OCI-LY7 (cell line): Measurements from ENCODE around the gene CUEDC1. TPM values are rescaled to one million over a fixed set of nuclear protein-coding genes. Genes with fewer than 3 reads are reported as not detected.
"Not testable (repeated sequence)": the region's sequence is repeated elsewhere in the genome, so short reads cannot be mapped to it uniquely, and the experiment has no call there.

Experiments used
- BruUV-seq: library from RNA; stranded (reverse); fragments of 400-500 nt; replicated peaks from 2 replicates; lab custom pipeline; 2021; lab: Mats Ljungman, UMichigan
- CTCF ChIA-PET: fragments of 300-600 bp; sonication (Branson Sonifier 250); formaldehyde crosslinking; loops from one replicate; lab custom pipeline; 2022; ENCODE audit warnings: antibody characterized with exemption; ENCODE audit not compliant: unreplicated experiment; lab: Charles Lee
- POLR2A ChIA-PET: fragments of 300-600 bp; sonication (Branson Sonifier 250); formaldehyde crosslinking; loops from one replicate; lab custom pipeline; 2022; ENCODE audit warnings: antibody characterized with exemption; lab: Charles Lee
- DNase-seq: peaks from one replicate; pipeline ENCODE4 v3.0.0-alpha.2; 2015; ENCODE audit warnings: low spot score
- H2AFZ ChIP-seq: fragments of 200-600 bp; sonication (generic), shearing (Covaris generic); 2 replicates; pipeline ENCODE4 v1.6.1; 2014; ENCODE audit warnings: mild to moderate bottlenecking, antibody characterized with exemption, low read length, moderate library complexity
- H3K27ac ChIP-seq: fragments of 200-600 bp; sonication (generic); 2 replicates; pipeline ENCODE4 v1.5.1; 2014; ENCODE audit warnings: mixed run types, low read depth, mild to moderate bottlenecking, moderate library complexity, low read length, inconsistent platforms; ENCODE audit not compliant: poor library complexity, severe bottlenecking
- H3K36me3 ChIP-seq: fragments of 200-600 bp; sonication (generic); 2 replicates; pipeline ENCODE4 v1.6.1; 2014; ENCODE audit warnings: mild to moderate bottlenecking, antibody characterized with exemption, low read length, moderate library complexity, mixed read lengths; ENCODE audit not compliant: insufficient read depth
- H3K4me1 ChIP-seq: fragments of 200-600 bp; sonication (generic); 2 replicates; pipeline ENCODE4 v1.5.1; 2014; ENCODE audit warnings: mild to moderate bottlenecking, low read length; ENCODE audit not compliant: insufficient read depth, poor library complexity, severe bottlenecking
- H3K4me2 ChIP-seq: fragments of 200-600 bp; sonication (generic); 2 replicates; pipeline ENCODE4 v1.6.1; 2014; ENCODE audit warnings: mild to moderate bottlenecking, low read length
- H3K4me3 ChIP-seq: fragments of 200-600 bp; sonication (generic); 2 replicates; pipeline ENCODE4 v1.5.1; 2014; ENCODE audit warnings: mild to moderate bottlenecking, low read depth, low read length; ENCODE audit not compliant: poor library complexity, severe bottlenecking
- H3K79me2 ChIP-seq: fragments of 200-600 bp; sonication (generic); 2 replicates; pipeline ENCODE4 v1.6.1; 2016; ENCODE audit warnings: low read depth, mild to moderate bottlenecking, low read length, moderate library complexity, mixed read lengths; ENCODE audit not compliant: insufficient read depth
- H3K9me2 ChIP-seq: fragments of 200-600 bp; sonication (generic); 2 replicates; pipeline ENCODE4 v1.6.1; 2016; ENCODE audit warnings: mild to moderate bottlenecking, low read length, mixed read lengths; ENCODE audit not compliant: insufficient read depth
- H3K9me3 ChIP-seq: fragments of 200-600 bp; sonication (generic); 2 replicates; pipeline ENCODE4 v1.6.1; 2014; ENCODE audit warnings: mild to moderate bottlenecking, mixed run types, low read length, mixed read lengths
- H4K20me1 ChIP-seq: fragments of 200-600 bp; sonication (generic); 2 replicates; pipeline ENCODE4 v1.6.1; 2014; ENCODE audit warnings: mild to moderate bottlenecking, antibody characterized with exemption, low read length, moderate library complexity, mixed read lengths; ENCODE audit not compliant: insufficient read depth
- CTCF ChIP-seq: fragments of 200-600 bp; sonication (generic); conservative IDR thresholded peaks from 2 replicates; pipeline ENCODE4 v1.5.1; 2014; ENCODE audit warnings: mild to moderate bottlenecking, antibody characterized with exemption, low read length, moderate library complexity, mixed read lengths
- EZH2phosphoT487 ChIP-seq: fragments of 200-600 bp; sonication (generic); IDR thresholded peaks from 2 replicates; pipeline ENCODE4 v1.6.1; 2018; ENCODE audit warnings: low read depth, borderline replicate concordance, mild to moderate bottlenecking, mixed run types, antibody characterized with exemption, low read length, moderate library complexity, mixed read lengths
- intact Hi-C: fragments of 100-400 bp; cut with micrococcal nuclease; formaldehyde crosslinking; loops from one replicate; pipeline ENCODE4 v1.10.0; 2022; ENCODE audit not compliant: unreplicated experiment
- total RNA-seq, 2 experiments: library from RNA; depleted of rRNA in 1 of 2; stranded (reverse); fragments of >200 nt in 1 of 2; shearing (Covaris generic) in 1 of 2; gene quantifications; 2 replicates each; pipeline ENCODE4 v1.2.3, GENCODE V29; 2014 to 2022

Gene CUEDC1
- total RNA-seq, 2 experiments from 2014 or later: 0.74 TPM; not detected in 1

- TF ChIP-seq EZH2phosphoT487 (no peak), CTCF (no peak)
- Histone ChIP-seq H3K9me2 (no peaks in the 10 kb centered on the region), H3K79me2 (peaks cover 13% of the 10 kb centered on the region), H3K36me3 (peaks cover 31% of the 10 kb centered on the region), H4K20me1 (0 out of 2 replicates have a peak, but pooled peaks cover 4% of the 10 kb centered on the region), H3K9me3 (peaks cover 10% of the 10 kb centered on the region; the same call in 1 of the 2 replicates), H2AFZ (peak overlapping the region; percentile 72; the same call in 1 of the 2 replicates), H3K4me2 (peak overlapping the region; percentile 100), H3K4me3 (peak overlapping the region; percentile 96), H3K4me1 (peaks cover 23% of the 10 kb centered on the region), H3K27ac (peak overlapping the region; percentile 37)
- DNase-seq: no peak
- BruUV-seq: TSS peak; percentile 84
- ChIA-PET POLR2A (interaction anchor here (0.6 to 1.6 kb wide), 3 partner anchors 35 to 158 kb away, joined by 3 to 5 read pairs (median 3); partner anchors contain the start of gene SRSF1), CTCF (no interaction called here)
- intact Hi-C loops: no loop called here
Observed at GRCh38 chr17:57849163-57849873, 105.9 kb downstream of the CUEDC1 start.

- BruUV-seq, H3K4me2 ChIP-seq, H4K20me1 ChIP-seq, H2AFZ ChIP-seq, DNase-seq, POLR2A ChIA-PET, H3K4me3 ChIP-seq, H3K9me2 ChIP-seq, H3K9me3 ChIP-seq, CTCF ChIA-PET, intact Hi-C loops, H3K27ac ChIP-seq: not testable (repeated sequence)
- Histone ChIP-seq H3K4me1 (peaks cover 23% of the 10 kb centered on the region), H3K79me2 (peaks cover 18% of the 10 kb centered on the region), H3K36me3 (peaks cover 51% of the 10 kb centered on the region)
Observed at GRCh38 chr17:57846056-57846945, 108.9 kb downstream of the CUEDC1 start.

GRCh38 chr17:57842280-57842679 lies 112.9 kb downstream of the CUEDC1 start:
- Histone ChIP-seq H3K4me1 (no peaks in the 10 kb centered on the region), H3K79me2 (peaks cover 6% of the 10 kb centered on the region; the same call in 1 of the 2 replicates), H3K27ac (no peak overlapping the region), H3K36me3 (peaks cover 69% of the 10 kb centered on the region), H4K20me1 (no peaks in the 10 kb centered on the region), H3K9me3 (no peaks in the 10 kb centered on the region), H2AFZ (no peak overlapping the region), H3K9me2 (no peaks in the 10 kb centered on the region), H3K4me3 (no peak overlapping the region), H3K4me2 (no peak overlapping the region)
- ChIA-PET CTCF (no interaction called here), POLR2A (interaction anchor here (0.6 kb wide), 1 partner anchor 666 kb away, joined by 3 read pairs; no protein-coding TSS in a partner anchor)
- TF ChIP-seq EZH2phosphoT487: no peak
- no peak for TF ChIP-seq CTCF
- intact Hi-C loops: no loop called here
- no peak for DNase-seq
- BruUV-seq: no TSS peak
